Activated gamma-delta T cell treated with anti-CD3 and anti-CD28 coated beads, Interleukin-2, amount 50 U/mL, for 16 hours (primary cell): ENCODE data around the gene FLII.

ENCODE experiments used
- DNase-seq: peaks from one replicate; pipeline ENCODE4 v3.0.0-alpha.2; 2020; ENCODE audit warnings: low read depth

The FLII gene

GRCh38 chr17:18260332-18261145, 2.0 kb upstream of the FLII start, which contains the start of gene MIEF2:
MIEF2 (plus strand) TSS chr17:18260662; CDS start chr17:18262721, 2,059 bp downstream.
- peak; percentile 86 for DNase-seq

- no peak for DNase-seq
Measured at GRCh38 chr17:18259621-18260331, 1.2 kb upstream of the FLII start.

DNA sequence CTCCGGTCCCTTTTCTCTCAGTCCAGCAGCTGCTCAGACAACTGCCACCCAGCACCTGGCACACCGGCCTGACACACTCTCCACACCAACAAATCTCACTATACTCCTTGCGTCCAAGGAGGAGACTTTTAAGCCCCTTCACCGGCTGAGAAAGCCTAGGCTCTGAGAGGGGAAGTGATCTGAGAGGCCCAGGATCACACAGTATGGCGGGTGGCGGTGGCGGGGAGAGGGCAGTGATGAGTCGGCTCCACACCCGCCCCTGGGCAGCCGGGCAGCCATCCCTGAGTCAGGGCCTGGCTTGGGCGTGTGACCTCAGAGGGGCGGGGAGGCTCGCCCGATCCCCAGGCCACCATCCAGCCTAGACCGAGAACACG, 569 bp downstream of the FLII start:
- peak; percentile 28 for DNase-seq

DNA sequence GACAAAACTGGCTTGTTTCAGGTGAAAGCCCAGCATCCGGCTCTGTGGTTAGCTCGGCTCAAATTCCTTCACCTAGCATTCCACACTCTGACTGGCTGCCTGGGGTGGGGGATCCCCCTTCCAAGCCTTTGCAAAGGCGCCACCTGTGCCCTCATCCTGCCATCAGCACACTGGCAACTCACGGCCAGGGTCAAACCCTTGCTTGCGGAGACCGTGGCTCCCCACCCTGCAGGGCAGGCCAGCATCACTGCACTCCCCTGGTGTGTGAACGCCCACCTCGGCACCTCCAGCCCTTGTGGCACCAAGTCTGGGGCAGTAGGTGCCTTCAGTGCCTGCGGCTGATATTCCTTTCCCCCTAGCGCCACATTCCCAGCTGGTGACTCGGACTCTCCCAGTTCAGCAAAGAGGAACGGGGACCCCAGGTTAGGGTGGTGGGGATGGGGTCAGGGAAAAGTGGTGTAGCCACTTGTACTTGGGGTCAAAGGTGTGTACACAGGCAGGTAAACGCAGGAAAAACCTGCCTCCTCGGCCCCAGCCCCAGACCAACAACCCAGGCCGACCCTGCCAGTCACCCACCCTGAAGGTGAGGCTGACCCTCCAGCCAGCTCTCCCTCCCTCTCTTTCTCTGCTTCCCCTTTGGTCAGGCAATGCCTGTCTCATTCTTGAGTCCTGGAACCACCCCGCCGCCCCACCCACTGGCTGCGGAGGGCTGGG, 1.1 kb downstream of the FLII start:
- no peak for DNase-seq

- DNase-seq, result no peak
Measured at GRCh38 chr17:18256776-18257175, 1.8 kb downstream of the FLII start.

DNA sequence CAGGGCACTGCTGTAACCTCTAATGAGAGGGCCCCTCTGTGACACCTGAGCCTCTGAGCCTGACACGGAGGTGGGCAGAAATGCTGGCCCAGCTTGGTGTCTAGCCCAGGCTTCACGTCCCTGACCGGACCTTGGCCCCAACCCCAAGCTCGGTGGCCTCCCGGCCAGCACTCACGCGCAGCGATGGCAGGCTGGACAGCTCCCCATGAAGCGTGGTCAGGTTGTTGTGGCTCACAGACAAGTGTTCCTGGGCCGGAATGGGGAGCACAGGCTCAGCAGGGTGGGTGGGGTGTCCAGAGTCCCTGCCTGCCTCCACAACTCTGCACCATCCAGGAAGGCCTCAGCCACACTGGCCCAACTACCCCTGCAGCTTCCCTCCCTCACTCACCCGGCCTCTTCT, 2.2 kb downstream of the FLII start:
- no peak for DNase-seq

GRCh38 chr17:18254888-18255649, 3.5 kb downstream of the FLII start:
- no peak for DNase-seq

DNA sequence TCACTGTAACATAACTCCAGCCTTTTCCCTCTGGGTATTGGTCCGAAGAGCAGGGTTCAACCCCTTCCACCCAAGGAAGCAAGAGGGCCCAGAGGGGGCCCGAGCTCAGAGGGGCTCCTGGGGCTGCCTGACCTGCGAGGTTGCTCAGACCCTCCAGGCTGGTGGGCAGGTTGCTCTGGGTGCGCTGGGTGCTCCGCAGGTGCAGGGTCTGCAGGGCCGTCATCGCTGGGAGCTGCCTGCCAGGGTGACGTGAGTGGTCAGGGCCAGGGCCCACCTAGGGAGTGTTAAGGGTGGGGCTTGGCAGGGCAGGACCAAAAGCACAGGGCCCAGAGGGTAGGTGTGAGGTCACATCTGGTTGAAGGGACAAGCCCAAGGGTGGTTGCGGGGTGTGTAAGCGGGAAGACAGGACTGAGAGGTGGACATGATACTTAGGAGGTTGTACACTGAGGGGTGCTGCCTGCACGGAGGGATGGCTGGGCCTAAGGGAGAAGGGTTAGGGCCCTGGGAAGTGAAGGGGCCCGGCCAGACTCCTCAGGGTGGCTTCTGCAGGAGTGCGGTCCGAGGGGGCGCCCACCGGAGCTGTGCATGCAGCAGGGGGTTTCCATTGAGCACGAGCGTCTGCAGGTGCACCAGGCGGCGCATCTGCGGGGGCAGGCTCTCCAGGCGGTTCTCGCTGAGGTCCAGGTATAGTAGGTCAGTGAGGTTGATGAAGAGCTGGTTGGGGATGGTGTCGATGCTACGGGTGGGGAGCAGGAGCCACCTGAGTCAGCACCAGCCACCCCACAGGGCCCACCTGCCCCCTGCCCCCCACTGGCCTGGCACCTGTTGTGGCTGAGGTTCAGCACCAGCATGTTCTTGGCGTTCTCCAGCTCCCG, 4.4 kb downstream of the FLII start:
- no peak for DNase-seq

GRCh38 chr17:18253187-18253884, 5.2 kb downstream of the FLII start:
- no peak for DNase-seq

DNA sequence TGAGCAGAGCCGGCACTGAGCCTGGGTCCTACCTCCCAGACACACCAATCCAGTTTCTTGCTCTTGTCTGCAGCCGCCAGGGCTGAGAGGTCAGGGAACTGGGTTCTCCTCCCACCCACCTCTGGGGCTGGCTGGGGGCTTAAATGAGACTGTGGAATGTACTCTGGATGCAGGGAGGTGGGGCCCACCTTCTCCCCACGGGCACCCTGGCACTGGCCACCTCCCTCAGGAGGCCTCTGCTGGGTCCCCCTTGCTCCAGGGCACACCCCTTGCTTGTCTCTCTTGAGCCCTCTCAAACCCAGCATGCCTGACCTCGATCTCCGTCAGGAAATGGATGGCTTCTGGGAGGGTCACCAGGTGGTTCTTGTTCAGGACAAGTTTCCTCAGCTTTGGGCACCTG, 6.4 kb downstream of the FLII start:
- DNase-seq, result no peak

- DNase-seq, result no peak
Measured at GRCh38 chr17:18251204-18251603, 7.3 kb downstream of the FLII start.

- no peak for DNase-seq
Measured at GRCh38 chr17:18250708-18251107, 7.8 kb downstream of the FLII start.

DNA sequence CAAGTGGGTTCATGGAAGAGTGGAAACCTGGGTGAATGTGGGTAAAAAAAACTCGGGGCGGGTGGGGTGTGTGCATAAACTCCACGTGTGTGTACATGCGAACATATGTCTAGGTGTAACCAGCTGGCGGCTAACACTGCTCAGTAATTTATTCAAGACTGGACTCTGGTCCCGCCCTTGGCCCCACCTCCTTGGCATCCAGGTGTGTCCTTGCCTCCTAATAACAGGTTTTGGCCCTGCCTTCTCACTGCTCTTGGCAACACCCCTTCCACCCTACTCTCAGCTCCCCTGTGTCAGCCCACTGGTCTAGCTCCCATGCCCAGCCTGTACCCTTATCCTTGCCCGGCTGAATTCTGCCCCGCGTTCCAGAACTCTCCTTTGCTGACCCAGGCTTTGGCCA, 8.3 kb downstream of the FLII start:
- no peak for DNase-seq

- no peak for DNase-seq
Measured at GRCh38 chr17:18248811-18249210, 9.7 kb downstream of the FLII start.

DNA sequence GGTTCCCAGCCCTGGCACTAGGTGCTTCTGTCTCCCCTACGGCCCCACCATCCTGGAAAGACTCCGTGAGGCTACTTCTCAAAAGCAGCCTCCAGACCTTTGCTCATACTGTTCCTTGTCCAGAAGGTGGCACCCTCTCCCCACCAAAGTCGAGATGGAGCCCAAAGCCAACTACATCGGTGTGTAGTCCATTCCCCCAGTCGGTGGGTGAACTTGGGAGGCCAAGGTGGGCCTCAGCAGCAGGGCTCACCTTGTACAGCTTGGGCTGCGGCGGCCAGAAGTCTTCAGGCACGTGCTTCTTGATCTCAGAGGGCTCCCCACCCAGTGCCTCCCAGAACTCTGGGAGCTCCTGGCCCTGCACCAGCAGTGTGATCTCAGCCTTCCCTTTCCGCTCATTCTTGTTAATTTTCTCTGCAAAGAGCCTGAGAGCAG, 10.2 kb downstream of the FLII start:
- DNase-seq, result peak; percentile 49

DNA sequence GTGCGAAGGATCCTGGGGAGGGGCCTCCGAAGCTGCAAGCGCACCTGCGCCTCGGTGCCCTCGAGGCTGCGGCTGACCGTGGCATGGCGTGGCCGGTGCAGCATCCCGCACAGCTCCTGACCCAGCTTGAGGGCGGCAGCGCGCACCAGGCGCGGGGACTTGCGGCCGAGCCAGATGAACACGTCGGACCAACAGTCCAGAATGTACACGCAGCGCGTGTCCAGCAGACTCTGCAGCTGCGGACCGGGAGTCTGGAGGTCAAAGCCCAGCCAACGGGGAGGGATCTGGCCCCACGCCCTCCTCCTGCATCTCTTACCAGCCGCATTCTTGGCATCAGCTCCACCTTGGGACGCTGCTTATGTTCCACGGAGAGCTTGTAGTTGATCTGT, 10.9 kb downstream of the FLII start:
- no peak for DNase-seq

- no peak for DNase-seq
Measured at GRCh38 chr17:18246880-18247612, 11.5 kb downstream of the FLII start.

DNA sequence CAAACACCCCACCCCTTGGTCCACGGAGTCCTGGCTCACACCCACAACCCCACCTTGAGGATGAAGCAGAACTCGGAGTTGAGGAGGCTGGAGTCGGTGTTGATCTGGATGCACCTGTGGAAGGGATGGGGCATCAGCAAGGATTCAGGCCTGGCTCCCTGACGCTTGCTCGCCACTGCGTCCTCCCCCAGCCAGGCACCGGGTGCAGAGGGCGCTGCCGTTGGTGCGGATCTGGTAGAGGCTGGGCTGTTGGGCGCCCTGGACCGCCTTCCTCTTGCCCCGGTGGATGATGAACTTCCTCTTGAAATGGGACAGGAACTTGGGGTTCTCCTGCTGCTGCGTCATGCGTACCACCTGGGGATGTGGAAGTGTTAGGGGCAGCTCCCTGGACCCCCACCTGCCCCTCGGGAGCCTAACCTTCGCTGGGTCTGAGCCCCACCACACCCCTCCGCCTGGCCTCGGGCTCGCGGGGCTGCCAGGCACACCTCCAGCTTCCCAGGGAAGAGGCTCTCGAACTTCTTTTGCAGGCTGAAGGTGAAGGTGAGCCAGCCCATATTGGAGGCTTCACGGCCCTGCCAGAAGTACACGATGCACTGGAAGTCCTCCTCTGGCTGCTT, 12.3 kb downstream of the FLII start:
- no peak for DNase-seq

DNA sequence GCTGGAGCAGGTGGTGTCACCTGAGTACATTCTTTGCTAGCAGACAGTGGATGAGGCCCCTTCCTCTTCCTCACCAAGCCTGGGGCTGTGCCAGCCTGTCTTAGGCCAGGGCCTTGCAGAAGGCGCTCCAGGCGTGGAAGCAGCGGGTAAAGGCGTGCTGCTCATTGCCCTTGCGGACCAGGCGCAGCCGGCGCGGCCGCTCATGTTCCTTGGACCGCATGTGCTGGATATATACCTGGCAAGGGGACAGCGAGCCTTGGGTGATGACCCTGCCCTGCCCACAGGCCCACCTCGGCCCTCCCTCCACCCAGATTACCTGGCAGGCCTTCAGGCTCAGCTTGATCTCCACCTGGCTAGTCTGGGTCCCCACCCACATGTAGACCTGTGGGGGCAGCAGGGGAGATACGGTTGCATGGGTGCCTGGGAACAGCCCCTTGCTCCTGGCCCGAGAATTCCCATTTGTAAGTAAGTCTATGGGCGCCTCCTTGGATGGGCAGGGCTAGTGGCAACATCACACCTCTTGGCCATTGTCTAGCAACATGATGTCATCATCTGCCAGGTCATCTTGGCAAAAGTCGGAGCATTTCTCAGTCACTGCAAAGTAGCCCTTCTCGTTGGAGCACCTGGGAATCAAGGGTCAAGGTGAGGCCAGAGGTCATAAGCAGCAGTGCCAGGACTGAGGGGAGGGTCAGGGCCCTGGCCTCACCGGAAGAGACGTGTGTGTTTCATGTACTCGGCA, 13.3 kb downstream of the FLII start:
- DNase-seq, result no peak
